OCI-LY7 (cell line): ENCODE measurements around the gene CRTC1. TPM values are rescaled to one million over a fixed set of nuclear protein-coding genes. Genes with fewer than 3 reads are reported as not detected.

Experiments used
- BruUV-seq: library from RNA; stranded (reverse); fragments of 400-500 nt; replicated peaks from 2 replicates; lab custom pipeline; 2021; lab: Mats Ljungman, UMichigan
- CTCF ChIA-PET: fragments of 300-600 bp; sonication (Branson Sonifier 250); formaldehyde crosslinking; loops from one replicate; lab custom pipeline; 2022; ENCODE audit warnings: antibody characterized with exemption; ENCODE audit not compliant: unreplicated experiment; lab: Charles Lee
- POLR2A ChIA-PET: fragments of 300-600 bp; sonication (Branson Sonifier 250); formaldehyde crosslinking; loops from one replicate; lab custom pipeline; 2022; ENCODE audit warnings: antibody characterized with exemption; lab: Charles Lee
- DNase-seq: peaks from one replicate; pipeline ENCODE4 v3.0.0-alpha.2; 2015; ENCODE audit warnings: low spot score
- H2AFZ ChIP-seq: fragments of 200-600 bp; sonication (generic), shearing (Covaris generic); 2 replicates; pipeline ENCODE4 v1.6.1; 2014; ENCODE audit warnings: mild to moderate bottlenecking, antibody characterized with exemption, low read length, moderate library complexity
- H3K27ac ChIP-seq: fragments of 200-600 bp; sonication (generic); 2 replicates; pipeline ENCODE4 v1.5.1; 2014; ENCODE audit warnings: mixed run types, low read depth, mild to moderate bottlenecking, moderate library complexity, low read length, inconsistent platforms; ENCODE audit not compliant: poor library complexity, severe bottlenecking
- H3K36me3 ChIP-seq: fragments of 200-600 bp; sonication (generic); 2 replicates; pipeline ENCODE4 v1.6.1; 2014; ENCODE audit warnings: mild to moderate bottlenecking, antibody characterized with exemption, low read length, moderate library complexity, mixed read lengths; ENCODE audit not compliant: insufficient read depth
- H3K4me1 ChIP-seq: fragments of 200-600 bp; sonication (generic); 2 replicates; pipeline ENCODE4 v1.5.1; 2014; ENCODE audit warnings: mild to moderate bottlenecking, low read length; ENCODE audit not compliant: insufficient read depth, poor library complexity, severe bottlenecking
- H3K4me2 ChIP-seq: fragments of 200-600 bp; sonication (generic); 2 replicates; pipeline ENCODE4 v1.6.1; 2014; ENCODE audit warnings: mild to moderate bottlenecking, low read length
- H3K4me3 ChIP-seq: fragments of 200-600 bp; sonication (generic); 2 replicates; pipeline ENCODE4 v1.5.1; 2014; ENCODE audit warnings: mild to moderate bottlenecking, low read depth, low read length; ENCODE audit not compliant: poor library complexity, severe bottlenecking
- H3K79me2 ChIP-seq: fragments of 200-600 bp; sonication (generic); 2 replicates; pipeline ENCODE4 v1.6.1; 2016; ENCODE audit warnings: low read depth, mild to moderate bottlenecking, low read length, moderate library complexity, mixed read lengths; ENCODE audit not compliant: insufficient read depth
- H3K9me2 ChIP-seq: fragments of 200-600 bp; sonication (generic); 2 replicates; pipeline ENCODE4 v1.6.1; 2016; ENCODE audit warnings: mild to moderate bottlenecking, low read length, mixed read lengths; ENCODE audit not compliant: insufficient read depth
- H3K9me3 ChIP-seq: fragments of 200-600 bp; sonication (generic); 2 replicates; pipeline ENCODE4 v1.6.1; 2014; ENCODE audit warnings: mild to moderate bottlenecking, mixed run types, low read length, mixed read lengths
- H4K20me1 ChIP-seq: fragments of 200-600 bp; sonication (generic); 2 replicates; pipeline ENCODE4 v1.6.1; 2014; ENCODE audit warnings: mild to moderate bottlenecking, antibody characterized with exemption, low read length, moderate library complexity, mixed read lengths; ENCODE audit not compliant: insufficient read depth
- CTCF ChIP-seq: fragments of 200-600 bp; sonication (generic); conservative IDR thresholded peaks from 2 replicates; pipeline ENCODE4 v1.5.1; 2014; ENCODE audit warnings: mild to moderate bottlenecking, antibody characterized with exemption, low read length, moderate library complexity, mixed read lengths
- EZH2phosphoT487 ChIP-seq: fragments of 200-600 bp; sonication (generic); IDR thresholded peaks from 2 replicates; pipeline ENCODE4 v1.6.1; 2018; ENCODE audit warnings: low read depth, borderline replicate concordance, mild to moderate bottlenecking, mixed run types, antibody characterized with exemption, low read length, moderate library complexity, mixed read lengths
- intact Hi-C: fragments of 100-400 bp; cut with micrococcal nuclease; formaldehyde crosslinking; loops from one replicate; pipeline ENCODE4 v1.10.0; 2022; ENCODE audit not compliant: unreplicated experiment
- total RNA-seq, 2 experiments: library from RNA; depleted of rRNA in 1 of 2; stranded (reverse); fragments of >200 nt in 1 of 2; shearing (Covaris generic) in 1 of 2; gene quantifications; 2 replicates each; pipeline ENCODE4 v1.2.3, GENCODE V29; 2014 to 2022

CRTC1 gene
- total RNA-seq, 2 experiments from 2014 or later, result 4.1 to 10.3 TPM

GRCh38 chr19:18828786-18829185, 145.3 kb downstream of the CRTC1 start:
- TF ChIP-seq EZH2phosphoT487 (no peak), CTCF (no peak)
- H2AFZ ChIP-seq, result no peak overlapping the region
- CTCF ChIA-PET, result no interaction called here
- peaks cover 14% of the 10 kb centered on the region for H3K36me3 ChIP-seq
- no peaks in the 10 kb centered on the region for H3K9me3 ChIP-seq
- peaks cover 7% of the 10 kb centered on the region for H3K4me1 ChIP-seq
- no peak overlapping the region for H3K4me3 ChIP-seq
- no peak overlapping the region for H3K4me2 ChIP-seq
- POLR2A ChIA-PET, result interaction anchor here (1.0 to 1.3 kb wide), 2 partner anchors 11 to 61 kb away, joined by 3 to 4 read pairs; no protein-coding TSS in a partner anchor
- H3K9me2 ChIP-seq, result no peaks in the 10 kb centered on the region
- H4K20me1 ChIP-seq, result peaks cover 12% of the 10 kb centered on the region
- intact Hi-C loops, result no loop called here
- H3K79me2 ChIP-seq, result peaks cover 15% of the 10 kb centered on the region
- BruUV-seq, result no TSS peak
- DNase-seq, result no peak
- H3K27ac ChIP-seq, result no peak overlapping the region

- POLR2A ChIA-PET, result interaction anchor here (0.6 to 1.5 kb wide), 3 partner anchors 17 to 209 kb away, joined by 3 read pairs; no protein-coding TSS in a partner anchor
Observed at GRCh38 chr19:18830488-18830887, 147.0 kb downstream of the CRTC1 start.

More at GRCh38 chr19:18830488-18830887, 147.0 kb downstream of the CRTC1 start:
- Histone ChIP-seq H3K4me1 (peaks cover 21% of the 10 kb centered on the region), H3K36me3 (peaks cover 31% of the 10 kb centered on the region), H3K9me3 (no peaks in the 10 kb centered on the region), H3K4me3 (no peak overlapping the region), H3K79me2 (peaks cover 32% of the 10 kb centered on the region), H3K27ac (no peak overlapping the region), H3K4me2 (no peak overlapping the region), H3K9me2 (no peaks in the 10 kb centered on the region), H4K20me1 (peaks cover 26% of the 10 kb centered on the region), H2AFZ (no peak overlapping the region)
- intact Hi-C loops, result loop anchor here (5.0 to 10.0 kb wide), 3 partner anchors 148 to 406 kb away; partner anchors contain the start of genes CRTC1 and REX1BD
- CTCF ChIA-PET, result interaction anchor here (1.1 kb wide), 1 partner anchor 11 kb away, joined by 3 read pairs; no protein-coding TSS in a partner anchor
- no peak for DNase-seq
- no TSS peak for BruUV-seq
- TF ChIP-seq CTCF (no peak), EZH2phosphoT487 (no peak)
